HG02642 (cell line): ENCODE data around the gene CREB5.
"Not testable (repeated sequence)": the region's sequence is repeated elsewhere in the genome, so short reads cannot be mapped to it uniquely, and the experiment has no call there.

Experiments
- ATAC-seq: cut with Tn5 transposase; IDR thresholded peaks from one replicate; pipeline ENCODE4 v1.9.1; 2021; ENCODE audit warnings: mild to moderate bottlenecking; ENCODE audit not compliant: unreplicated experiment, poor library complexity

Gene CREB5

GRCh38 chr7:28597284-28597683 lies 185.0 kb downstream of the CREB5 start:
- ATAC-seq, result no peak

GRCh38 chr7:28598037-28598436 lies 185.7 kb downstream of the CREB5 start:
- ATAC-seq, result not testable (repeated sequence)

GRCh38 chr7:28598586-28598985 lies 186.3 kb downstream of the CREB5 start:
- no peak for ATAC-seq

GRCh38 chr7:28599411-28599810 lies 187.1 kb downstream of the CREB5 start:
- no peak for ATAC-seq

- ATAC-seq, result no peak
These were observed 190.0 kb downstream of the CREB5 start for GRCh38 chr7:28602282-28602681.

- ATAC-seq, result no peak
These were observed 193.2 kb downstream of the CREB5 start for GRCh38 chr7:28605427-28606085.

GRCh38 chr7:28606421-28606820 lies 194.1 kb downstream of the CREB5 start:
- no peak for ATAC-seq

GRCh38 chr7:28607855-28608193 lies 195.5 kb downstream of the CREB5 start:
- ATAC-seq, result no peak

GRCh38 chr7:28608237-28608656 lies 195.9 kb downstream of the CREB5 start:
- ATAC-seq, result no peak

GRCh38 chr7:28608731-28609130 lies 196.4 kb downstream of the CREB5 start:
- ATAC-seq, result no peak

GRCh38 chr7:28609608-28610007 lies 197.3 kb downstream of the CREB5 start:
- no peak for ATAC-seq

GRCh38 chr7:28611399-28611897 lies 199.1 kb downstream of the CREB5 start:
- ATAC-seq, result not testable (repeated sequence)

- ATAC-seq, result no peak
These were observed 200.9 kb downstream of the CREB5 start for GRCh38 chr7:28613262-28613661.

- no peak for ATAC-seq
These were observed 202.8 kb downstream of the CREB5 start for GRCh38 chr7:28615091-28615490.

- ATAC-seq, result no peak
These were observed 205.1 kb downstream of the CREB5 start for GRCh38 chr7:28617308-28617880.

- ATAC-seq, result no peak
These were observed 206.1 kb downstream of the CREB5 start for GRCh38 chr7:28618383-28618782.

- ATAC-seq, result no peak
These were observed 206.9 kb downstream of the CREB5 start for GRCh38 chr7:28619256-28619655.

- no peak for ATAC-seq
These were observed 209.1 kb downstream of the CREB5 start for GRCh38 chr7:28621369-28621841.

- no peak for ATAC-seq
These were observed 210.9 kb downstream of the CREB5 start for GRCh38 chr7:28623105-28623730.

- no peak for ATAC-seq
These were observed 211.5 kb downstream of the CREB5 start for GRCh38 chr7:28623863-28624262.

- ATAC-seq, result no peak
These were observed 213.1 kb downstream of the CREB5 start for GRCh38 chr7:28625432-28625831.

- ATAC-seq, result no peak
These were observed 213.9 kb downstream of the CREB5 start for GRCh38 chr7:28626221-28626620.
